Parathyroid adenoma (tissue), 2 donors: ENCODE results near the gene PBX4.

Source experiments
- H2AFZ ChIP-seq: fragments of 300-600 bp; sonication (generic); one replicate; pipeline ENCODE4 v1.7.0; 2017; ENCODE audit warnings: antibody characterized with exemption, mild to moderate bottlenecking
- H3K27ac ChIP-seq: fragments of 300-600 bp; sonication (generic); one replicate; pipeline ENCODE4 v1.7.0; 2017
- H3K27me3 ChIP-seq: fragments of 300-600 bp; sonication (generic); one replicate; pipeline ENCODE4 v1.7.0; 2017; ENCODE audit warnings: low read length; ENCODE audit not compliant: control insufficient read depth, insufficient read depth
- H3K36me3 ChIP-seq: fragments of 300-600 bp; sonication (generic); one replicate; pipeline ENCODE4 v1.7.0; 2017; ENCODE audit warnings: low read length; ENCODE audit not compliant: control insufficient read depth, insufficient read depth
- H3K4me1 ChIP-seq: fragments of 300-600 bp; sonication (generic); one replicate; pipeline ENCODE4 v1.7.0; 2017; ENCODE audit warnings: control low read depth
- H3K4me2 ChIP-seq: fragments of 300-600 bp; sonication (generic); one replicate; pipeline ENCODE4 v1.7.0; 2017; ENCODE audit warnings: low read length
- H3K4me3 ChIP-seq: fragments of 300-600 bp; sonication (generic); one replicate; pipeline ENCODE4 v1.7.0; 2017; ENCODE audit warnings: low read depth, low read length
- H3K79me2 ChIP-seq: fragments of 300-600 bp; sonication (generic); one replicate; pipeline ENCODE4 v1.7.0; 2017; ENCODE audit warnings: control low read depth
- H3K9ac ChIP-seq: fragments of 300-600 bp; sonication (generic); one replicate; pipeline ENCODE4 v1.7.0; 2017; ENCODE audit warnings: mild to moderate bottlenecking
- H3K9me3 ChIP-seq: fragments of 300-600 bp; sonication (generic); one replicate; pipeline ENCODE4 v1.7.0; 2017; ENCODE audit warnings: low read length; ENCODE audit not compliant: control insufficient read depth
- CTCF ChIP-seq: fragments of 300-600 bp; sonication (generic); IDR thresholded peaks from one replicate; pipeline ENCODE4 v1.7.0; 2017; ENCODE audit warnings: antibody characterized with exemption, mild to moderate bottlenecking
- donor health status: primary hyperparathyroidism.

The PBX4 gene

GRCh38 chr19:19575411-19575810 is 43.1 kb downstream of the PBX4 start:
- no peak overlapping the region for H2AFZ ChIP-seq
- no peak overlapping the region for H3K4me2 ChIP-seq
- no peak overlapping the region for H3K27ac ChIP-seq
- H3K9me3 ChIP-seq: no peaks in the 10 kb centered on the region
- no peaks in the 10 kb centered on the region for H3K4me1 ChIP-seq
- no peak for TF ChIP-seq CTCF
- H3K4me3 ChIP-seq: no peak overlapping the region
- H3K79me2 ChIP-seq: no peaks in the 10 kb centered on the region
- no peaks in the 10 kb centered on the region for H3K36me3 ChIP-seq
- H3K27me3 ChIP-seq: no peaks in the 10 kb centered on the region
- no peak overlapping the region for H3K9ac ChIP-seq

GRCh38 chr19:19571071-19571786 is 47.3 kb downstream of the PBX4 start:
- Histone ChIP-seq H2AFZ (no peak overlapping the region), H3K79me2 (no peaks in the 10 kb centered on the region), H3K36me3 (no peaks in the 10 kb centered on the region), H3K27ac (no peak overlapping the region), H3K27me3 (no peaks in the 10 kb centered on the region), H3K9me3 (no peaks in the 10 kb centered on the region), H3K9ac (no peak overlapping the region), H3K4me3 (no peak overlapping the region), H3K4me2 (no peak overlapping the region), H3K4me1 (peaks cover 3% of the 10 kb centered on the region)
- no peak for TF ChIP-seq CTCF

- Histone ChIP-seq H3K4me3 (no peak overlapping the region), H3K36me3 (no peaks in the 10 kb centered on the region), H3K9ac (no peak overlapping the region), H3K4me1 (peaks cover 3% of the 10 kb centered on the region), H3K27ac (no peak overlapping the region), H3K9me3 (no peaks in the 10 kb centered on the region), H3K79me2 (no peaks in the 10 kb centered on the region), H3K27me3 (no peaks in the 10 kb centered on the region), H2AFZ (no peak overlapping the region), H3K4me2 (no peak overlapping the region)
- no peak for TF ChIP-seq CTCF
These were observed 47.9 kb downstream of the PBX4 start for GRCh38 chr19:19570571-19570970.

GRCh38 chr19:19568802-19569756 is 49.4 kb downstream of the PBX4 start:
- Histone ChIP-seq H3K4me2 (no peak overlapping the region), H3K79me2 (no peaks in the 10 kb centered on the region), H3K4me3 (no peak overlapping the region), H3K27me3 (no peaks in the 10 kb centered on the region), H3K9ac (no peak overlapping the region), H3K27ac (no peak overlapping the region), H3K4me1 (peaks cover 3% of the 10 kb centered on the region), H2AFZ (no peak overlapping the region), H3K9me3 (no peaks in the 10 kb centered on the region), H3K36me3 (no peaks in the 10 kb centered on the region)
- no peak for TF ChIP-seq CTCF
